Measurements from ENCODE around the gene RB1. TPM values are rescaled to one million over a fixed set of nuclear protein-coding genes. Genes with fewer than 3 reads are reported as not detected.

RB1 gene
- polyA plus RNA-seq, 3 donors: 47.7 to 51.6 (median 48.3) TPM

DNA sequence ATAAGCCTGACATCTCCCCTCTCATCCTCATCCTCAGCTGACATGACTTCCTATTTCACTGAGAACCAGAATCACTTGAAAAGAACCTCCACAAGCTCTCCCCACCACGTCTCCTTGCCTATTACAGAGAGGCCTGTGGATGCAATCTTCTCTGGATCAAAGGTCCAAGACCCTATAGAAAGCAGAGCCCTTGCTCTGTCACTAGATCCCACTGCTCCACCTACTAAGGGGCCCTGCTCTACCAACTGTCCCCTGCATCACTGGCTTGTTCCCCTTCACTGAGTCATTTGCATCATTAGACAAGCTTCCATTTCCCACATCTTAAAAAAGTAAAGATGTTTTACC, 188.5 kb downstream of the RB1 start:
- no peak for DNase-seq (ENCODE audit: low read depth in 3 of 3, low spot score in 2 of 3)

DNA sequence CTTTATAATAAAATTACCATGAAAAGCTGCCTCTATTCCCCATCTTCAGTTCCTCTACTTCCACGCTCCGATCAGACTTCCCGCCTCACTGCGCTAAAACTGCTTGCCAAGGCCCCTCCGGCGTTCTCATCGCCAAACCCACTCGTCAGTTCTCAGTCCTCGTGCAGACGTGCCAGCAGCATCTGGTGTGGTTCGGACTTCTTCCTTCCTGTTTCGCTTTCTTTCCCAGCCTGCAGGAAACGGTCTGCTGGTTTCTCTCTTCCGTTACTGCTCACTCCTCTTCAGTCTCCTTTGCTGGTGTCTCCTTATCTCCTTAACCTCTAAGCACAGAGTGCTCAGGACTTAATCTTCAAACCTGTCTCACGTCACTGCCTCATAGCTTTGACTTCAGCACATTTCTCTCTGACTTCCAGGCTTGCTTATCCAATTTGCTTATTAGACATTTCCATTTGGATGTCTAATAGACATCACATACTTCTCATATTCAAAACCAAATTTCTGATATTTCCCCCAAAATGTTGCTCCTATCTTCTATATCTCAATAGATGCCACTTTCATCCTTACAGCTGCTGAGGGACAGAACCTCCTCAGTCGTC, 189.0 kb downstream of the RB1 start:
- DNase-seq (ENCODE audit: low read depth in 3 of 3, low spot score in 2 of 3): no peak

DNA sequence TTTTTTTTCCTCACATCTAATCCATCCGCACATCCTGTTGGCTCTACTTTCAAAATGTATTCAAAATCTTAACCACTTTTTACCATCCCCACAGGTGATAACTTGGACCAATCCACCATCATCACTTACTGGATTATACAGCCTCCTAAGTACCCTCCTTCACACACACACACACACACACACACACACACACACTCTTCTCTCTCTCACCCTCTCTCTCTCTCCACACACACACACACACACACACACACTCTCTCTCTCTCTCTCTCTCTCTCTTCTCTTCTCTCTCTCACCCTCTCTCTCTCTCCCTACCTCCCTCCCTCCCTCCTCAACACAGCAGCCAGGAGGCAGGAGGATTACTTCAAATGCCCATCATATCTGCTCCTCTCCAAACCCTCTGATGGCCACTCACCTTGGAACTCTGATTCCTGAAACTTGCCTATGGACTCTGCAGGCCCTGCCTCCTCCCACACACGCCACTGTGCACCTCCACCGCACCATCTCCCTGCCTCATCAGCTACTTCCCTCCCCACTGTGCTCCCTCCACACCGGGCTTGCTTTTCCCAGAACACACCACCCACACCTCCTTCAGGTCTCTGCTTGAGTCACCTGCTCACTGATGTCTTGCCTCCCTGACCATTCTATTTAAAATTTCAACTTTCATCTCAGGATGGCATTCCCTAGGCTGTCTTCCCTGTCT, 189.7 kb downstream of the RB1 start:
- DNase-seq (ENCODE audit: low read depth in 3 of 3, low spot score in 2 of 3): no peak

DNA sequence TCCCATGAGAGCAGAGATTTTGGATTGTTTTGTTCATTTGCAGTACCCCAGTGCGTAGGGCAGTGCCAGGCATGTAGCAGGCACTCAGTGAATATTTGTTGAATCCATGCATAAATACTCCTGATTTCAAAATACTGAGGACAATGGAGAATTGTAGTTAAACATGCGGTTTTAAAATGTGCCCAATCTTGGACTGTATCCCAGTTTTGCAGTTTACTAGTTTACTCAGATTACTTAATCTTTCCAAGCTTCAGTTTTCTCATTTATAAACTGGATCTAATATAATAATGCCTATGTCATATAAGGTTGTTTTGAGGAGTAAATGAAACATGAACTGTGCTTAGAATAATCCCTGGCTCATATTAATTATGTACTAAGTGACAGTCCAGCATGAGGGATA, 190.3 kb downstream of the RB1 start:
- no peak for DNase-seq (ENCODE audit: low read depth in 3 of 3, low spot score in 2 of 3)

DNA sequence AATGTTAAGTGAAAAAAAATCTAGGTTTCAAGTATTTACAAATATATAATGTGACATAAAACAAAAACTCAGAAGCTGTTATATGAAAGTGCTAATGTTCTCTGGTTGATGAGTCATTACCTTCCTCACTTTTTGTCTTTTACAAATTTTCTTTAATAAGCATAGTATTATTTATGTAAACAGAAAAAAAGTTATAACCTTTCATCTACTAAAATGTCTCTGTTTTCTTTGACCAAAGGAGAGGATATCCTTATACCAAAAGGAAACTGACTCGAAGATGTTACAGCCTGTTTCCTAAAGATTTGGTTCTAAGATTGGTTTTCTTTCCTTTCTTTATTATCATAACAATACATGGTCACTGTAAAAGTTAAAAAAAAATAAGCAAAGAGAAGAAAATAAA, 191.3 kb downstream of the RB1 start:
- no peak for DNase-seq (ENCODE audit: low read depth in 3 of 3, low spot score in 2 of 3)

DNA sequence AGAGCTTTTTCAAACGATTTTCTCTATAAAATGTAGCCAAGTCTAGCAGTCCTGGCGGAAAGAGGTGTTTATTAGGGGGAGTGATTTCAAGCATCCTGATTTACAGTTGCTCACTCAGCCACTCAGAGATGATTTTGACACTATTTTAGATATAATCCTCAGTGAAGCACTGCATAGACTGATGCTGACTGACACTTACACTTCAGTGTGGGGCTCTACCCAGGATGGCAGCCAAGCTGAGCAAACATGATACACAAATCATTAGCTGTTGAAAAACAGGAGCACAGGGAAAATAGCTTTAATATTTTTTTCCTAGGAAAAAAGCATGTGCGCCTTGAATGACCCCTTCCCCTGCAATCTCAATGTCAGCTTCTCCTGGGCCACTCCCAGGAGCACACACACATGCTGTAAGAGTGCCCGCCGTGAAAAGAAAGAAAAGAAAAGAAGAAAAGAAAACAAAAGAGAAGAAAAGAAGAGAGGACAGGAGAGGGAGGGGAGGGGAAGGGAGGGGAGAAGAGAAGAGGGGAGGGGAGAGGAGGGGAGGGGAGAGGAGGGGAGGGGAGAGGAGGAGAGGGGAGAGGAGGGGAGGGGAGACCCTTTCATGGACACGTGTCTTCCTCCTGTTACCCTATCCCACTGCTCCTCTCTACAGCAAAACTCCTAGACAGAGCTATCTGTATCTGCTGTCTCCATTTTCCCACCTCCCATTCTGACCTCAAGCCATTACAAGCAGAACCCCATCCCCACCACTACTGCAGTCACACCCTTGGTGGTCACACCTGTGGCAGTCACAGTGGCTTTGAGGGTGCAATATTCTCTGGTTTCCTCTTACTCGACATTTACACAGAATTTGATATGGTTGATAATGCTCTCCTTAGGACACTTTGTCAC, 193.0 kb downstream of the RB1 start:
- no peak for DNase-seq (ENCODE audit: low read depth in 3 of 3, low spot score in 2 of 3)

DNA sequence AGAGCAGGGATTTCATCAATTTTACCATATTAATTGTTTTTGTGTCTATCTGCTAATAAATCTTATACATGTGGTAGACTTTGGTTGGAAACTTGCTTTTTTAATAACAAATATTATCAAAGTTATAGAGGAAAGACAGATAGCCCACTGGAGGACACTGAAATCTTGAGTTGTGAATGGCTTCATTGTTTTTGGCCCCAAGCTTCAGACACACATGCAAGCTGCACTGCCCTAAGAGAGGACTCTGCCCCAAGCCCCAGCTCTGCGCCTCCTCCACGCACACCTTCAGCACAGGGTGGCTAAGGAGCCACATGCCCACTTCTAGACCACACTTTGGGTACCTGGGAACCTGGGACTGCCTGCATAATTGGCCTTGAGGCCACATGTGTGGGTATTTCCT, 194.1 kb downstream of the RB1 start:
- no peak for DNase-seq (ENCODE audit: low read depth in 3 of 3, low spot score in 2 of 3)

DNA sequence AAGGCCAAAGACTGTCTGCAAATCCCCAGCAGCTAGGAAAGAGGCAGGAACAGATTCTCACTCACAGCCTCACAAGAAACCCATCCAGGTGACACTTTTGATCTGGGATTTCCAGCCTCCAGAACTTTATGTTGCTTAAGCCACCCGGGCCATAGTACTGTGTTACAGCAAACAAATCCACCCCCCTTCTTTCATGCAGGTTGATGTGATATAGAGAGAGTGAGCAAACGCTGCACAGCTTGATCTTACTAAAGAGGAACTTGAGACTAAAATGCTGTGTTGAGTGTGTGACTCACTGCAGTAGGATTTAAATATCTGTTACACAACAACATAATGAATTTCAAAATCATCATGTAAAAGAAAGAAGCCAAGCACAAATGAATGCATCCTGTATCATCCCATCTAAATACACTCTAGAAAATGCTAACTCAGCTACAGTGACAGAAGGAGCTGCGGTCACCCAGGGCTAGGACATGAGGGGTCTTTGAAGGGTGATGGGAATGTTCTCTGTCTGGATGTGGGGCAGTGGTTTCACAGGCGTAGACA, 197.2 kb downstream of the RB1 start:
- no peak for DNase-seq (ENCODE audit: low read depth in 3 of 3, low spot score in 2 of 3)

DNA sequence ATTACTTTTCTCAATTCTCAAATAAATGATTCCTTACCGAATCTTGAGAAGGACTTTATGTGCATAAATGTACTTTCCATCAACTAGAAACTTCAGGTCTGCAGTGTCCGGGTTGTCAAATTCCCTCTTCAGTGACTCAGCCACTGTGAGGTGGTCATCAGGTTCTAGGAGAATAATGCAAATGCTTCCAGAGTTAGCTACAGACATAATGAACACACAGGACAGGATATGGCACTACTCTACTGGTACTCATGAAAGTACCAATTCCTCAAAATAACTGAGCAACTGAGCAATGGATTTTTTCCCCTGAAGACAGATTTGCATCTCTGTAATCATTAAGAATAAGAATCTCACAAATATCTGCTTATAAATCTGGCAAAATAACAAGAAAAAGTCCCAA, 198.2 kb downstream of the RB1 start:
- DNase-seq (ENCODE audit: low read depth in 3 of 3, low spot score in 2 of 3): no peak

DNA sequence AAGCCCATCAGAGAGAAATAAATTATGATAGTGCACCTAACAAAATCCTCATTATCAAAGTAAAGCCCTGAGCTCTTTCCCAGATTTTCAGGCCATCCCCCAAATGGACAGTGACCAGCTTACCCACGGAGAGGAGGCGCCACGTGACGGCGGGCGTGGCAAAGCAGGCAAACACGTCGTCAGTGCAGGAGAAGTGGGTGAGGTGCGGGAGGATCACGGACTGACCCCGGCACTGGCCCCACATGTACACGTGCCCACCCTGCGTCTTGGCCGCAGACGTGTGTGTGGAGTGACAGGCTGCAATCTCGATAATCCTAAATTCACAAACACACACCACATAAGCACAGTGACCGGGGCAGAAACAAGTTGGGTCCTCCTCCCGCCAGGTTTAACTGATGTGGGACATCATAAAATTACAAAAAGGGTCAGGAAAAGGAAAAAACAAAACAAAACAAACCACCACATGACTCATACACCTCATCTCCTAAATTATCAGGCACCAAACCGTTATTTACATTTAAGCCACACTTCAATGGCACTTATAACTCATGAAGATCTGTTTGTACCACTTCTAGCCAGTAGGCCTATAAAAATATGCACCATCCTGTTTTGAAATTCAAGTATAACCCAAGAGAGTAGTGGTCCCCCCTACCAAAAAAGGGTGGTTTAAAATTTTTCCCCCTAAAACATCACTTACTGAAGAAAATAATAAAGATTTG, 199.2 kb downstream of the RB1 start:
- DNase-seq (ENCODE audit: low read depth in 3 of 3, low spot score in 2 of 3): no peak

DNA sequence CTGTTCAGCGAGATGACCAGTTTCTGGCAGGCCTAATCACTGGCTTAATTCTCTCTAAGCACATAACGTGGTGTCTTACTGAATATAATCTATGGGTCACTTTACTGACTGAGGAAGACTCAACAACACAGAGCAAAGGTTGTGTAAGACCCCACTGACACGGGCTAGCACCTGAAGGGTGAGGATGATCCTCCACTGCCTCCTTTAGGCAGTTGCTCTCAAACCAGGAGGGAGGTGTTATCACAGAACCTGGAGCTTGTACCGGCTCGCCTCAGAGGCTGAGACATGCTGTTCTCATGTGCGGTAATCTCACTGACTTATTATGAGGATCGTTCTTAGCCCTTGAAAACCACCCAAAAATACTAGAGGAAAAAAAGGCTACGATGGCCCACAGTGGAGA, 201.1 kb downstream of the RB1 start:
- no peak for DNase-seq (ENCODE audit: low read depth in 3 of 3, low spot score in 2 of 3)

DNA sequence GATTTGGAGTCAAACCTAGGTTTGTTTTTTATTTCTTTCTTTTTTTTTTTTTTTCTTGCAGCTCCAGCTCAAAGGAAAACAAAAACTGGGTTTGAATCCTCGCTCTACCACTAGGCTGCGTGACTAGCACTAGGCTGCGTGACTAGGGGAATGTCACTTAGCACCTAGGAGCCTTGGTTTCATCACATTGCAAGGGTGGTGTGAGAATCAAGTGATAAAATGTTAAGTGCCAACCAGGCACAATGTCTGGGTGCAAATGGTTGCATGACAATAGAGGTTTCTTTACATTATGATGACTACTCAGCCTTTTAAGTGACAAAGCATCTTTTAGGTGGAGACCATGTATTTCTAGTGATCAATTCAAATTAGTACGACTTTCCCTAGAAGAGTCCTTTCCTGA, 201.5 kb downstream of the RB1 start:
- DNase-seq (ENCODE audit: low read depth in 3 of 3, low spot score in 2 of 3): no peak

DNA sequence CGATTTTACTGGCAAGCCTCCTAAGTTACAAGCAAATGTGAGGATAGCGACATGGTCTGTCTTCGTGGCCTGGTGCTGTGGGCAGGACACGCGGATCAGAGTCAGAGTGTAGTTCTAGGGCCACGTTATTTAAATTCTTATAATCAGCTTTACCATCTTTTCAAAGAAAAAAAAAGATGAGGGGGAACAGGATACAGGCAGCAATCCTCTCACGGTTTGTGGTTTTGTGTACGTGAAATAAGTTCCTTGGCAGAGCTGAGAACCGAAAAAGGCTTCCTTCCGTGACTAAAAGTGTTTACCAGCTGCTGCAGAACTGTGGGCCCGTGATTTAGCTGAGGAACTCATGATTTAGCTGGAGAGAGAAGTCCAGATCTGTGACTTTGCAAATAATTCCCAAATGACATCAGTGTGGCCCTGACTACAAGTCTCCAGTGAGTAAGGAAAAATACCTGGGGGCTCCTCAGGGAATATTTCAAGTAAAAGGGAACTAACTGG, 202.1 kb downstream of the RB1 start:
- DNase-seq (ENCODE audit: low read depth in 3 of 3, low spot score in 2 of 3): peak in 1 of 3 donors; percentile 7

DNA sequence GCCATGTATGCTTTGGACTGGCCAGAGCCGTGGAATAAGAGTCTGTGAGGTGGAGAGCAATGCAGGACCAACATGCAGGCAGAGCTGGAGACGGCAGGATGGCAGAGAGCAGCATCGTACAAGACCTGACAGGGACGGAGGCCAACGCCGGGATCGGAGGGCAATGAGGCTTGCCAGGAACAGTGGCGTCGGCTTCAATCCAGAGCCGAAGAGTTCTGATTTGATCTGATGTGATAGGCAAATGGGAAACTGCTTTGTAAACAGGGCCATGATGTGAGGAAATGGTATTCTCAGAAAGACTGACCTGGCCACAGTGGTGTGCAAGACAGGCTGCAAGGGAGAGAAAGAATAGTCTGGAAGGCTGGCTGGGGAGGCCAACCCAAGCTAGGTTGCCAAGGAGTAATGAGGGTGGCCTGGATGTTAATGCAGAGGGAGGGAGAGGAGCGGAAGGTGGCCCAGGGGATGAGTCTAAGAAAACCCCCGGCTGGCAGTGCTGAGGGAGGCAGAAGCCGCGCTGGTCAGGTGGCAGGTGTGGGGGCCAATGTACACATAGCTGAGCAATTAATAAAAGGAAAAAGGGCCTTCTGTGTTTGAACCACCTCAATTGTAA, 202.6 kb downstream of the RB1 start:
- no peak for DNase-seq (ENCODE audit: low read depth in 3 of 3, low spot score in 2 of 3)

DNA sequence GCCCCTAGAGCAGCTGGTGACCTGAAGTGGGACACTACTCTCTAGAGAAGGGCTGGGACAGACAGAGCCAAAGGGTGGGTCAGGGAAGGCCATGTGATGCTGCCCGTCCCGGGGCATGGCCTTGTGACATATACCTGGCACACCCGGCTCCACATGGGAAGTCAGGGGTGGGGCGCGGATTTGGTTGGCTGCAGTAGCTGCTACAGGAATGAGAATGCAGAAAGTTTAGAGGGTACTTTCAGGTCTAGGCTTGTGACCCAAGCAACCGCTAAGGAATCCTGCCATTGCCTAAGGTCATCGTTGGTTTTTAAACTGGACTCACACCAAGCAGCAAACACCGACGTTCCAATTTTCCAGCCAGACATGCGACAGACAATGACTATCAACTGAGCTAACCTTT, 203.5 kb downstream of the RB1 start:
- DNase-seq (ENCODE audit: low read depth in 3 of 3, low spot score in 2 of 3): no peak

DNA sequence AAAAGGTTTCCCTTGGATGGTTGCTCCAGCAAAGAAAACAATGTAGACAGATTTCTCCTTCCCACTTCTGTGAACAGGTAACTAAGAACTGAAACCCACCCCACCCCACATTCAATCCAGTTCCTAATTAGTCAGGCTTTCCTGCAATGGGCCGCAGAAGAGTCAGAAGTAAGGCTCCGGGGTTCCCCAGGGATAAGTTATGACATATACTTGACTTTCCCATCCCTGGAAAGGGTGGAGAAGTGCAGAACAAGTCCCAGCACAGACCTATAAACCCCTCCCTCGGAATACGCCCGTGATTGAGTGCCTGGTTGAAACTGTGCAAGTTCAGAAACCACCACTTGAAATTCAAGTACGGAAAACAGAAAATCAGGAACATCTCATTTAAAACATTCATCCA, 204.5 kb downstream of the RB1 start:
- no peak for DNase-seq (ENCODE audit: low read depth in 3 of 3, low spot score in 2 of 3)

DNA sequence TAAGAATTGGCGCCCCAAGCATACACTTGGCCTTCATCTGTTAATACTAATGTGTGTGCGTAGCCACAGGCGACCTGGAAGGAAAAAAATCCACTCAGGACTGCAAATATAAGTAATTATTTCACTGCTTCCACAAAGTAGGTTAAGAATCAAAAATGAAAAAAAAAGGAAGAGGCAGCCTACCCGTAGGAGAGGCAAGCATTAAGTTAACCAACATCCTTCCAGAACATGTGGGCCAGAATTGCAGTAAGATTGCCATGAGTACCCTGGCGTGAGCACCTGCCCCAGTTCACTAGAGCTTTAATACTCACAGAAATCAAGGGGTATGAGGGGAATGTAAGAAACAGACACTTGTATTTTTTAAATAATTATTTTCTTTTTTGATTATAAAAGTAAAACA, 207.1 kb downstream of the RB1 start:
- no peak for DNase-seq (ENCODE audit: low read depth in 3 of 3, low spot score in 2 of 3)

DNA sequence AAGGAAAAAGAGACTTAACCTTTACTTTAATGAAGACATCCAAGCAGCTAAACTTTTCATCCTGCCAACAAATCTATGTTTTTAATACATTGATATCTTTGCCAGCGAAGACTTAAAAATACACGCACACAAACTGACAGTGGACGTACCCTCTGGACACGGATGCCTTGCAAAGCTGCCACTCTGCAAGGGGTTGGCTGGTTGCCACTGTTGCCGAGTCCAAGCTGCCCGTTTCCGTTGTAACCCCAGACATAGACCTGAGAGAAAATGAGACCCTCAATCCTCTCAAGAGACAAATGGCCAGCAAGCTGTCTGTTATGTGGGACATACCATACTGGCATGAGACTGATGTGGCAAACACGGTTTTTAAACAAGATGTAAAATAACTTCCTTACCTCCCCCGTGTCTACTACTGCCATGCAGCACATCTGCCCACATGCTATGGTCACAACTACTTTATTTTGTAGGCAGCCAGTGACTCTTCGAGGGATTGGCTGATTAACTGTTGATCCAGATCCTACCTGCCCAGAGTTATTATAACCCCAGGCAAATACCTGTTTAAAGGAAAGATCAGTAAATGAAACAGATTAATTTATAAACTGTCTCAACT, 208.2 kb downstream of the RB1 start:
- no peak for DNase-seq (ENCODE audit: low read depth in 3 of 3, low spot score in 2 of 3)

DNA sequence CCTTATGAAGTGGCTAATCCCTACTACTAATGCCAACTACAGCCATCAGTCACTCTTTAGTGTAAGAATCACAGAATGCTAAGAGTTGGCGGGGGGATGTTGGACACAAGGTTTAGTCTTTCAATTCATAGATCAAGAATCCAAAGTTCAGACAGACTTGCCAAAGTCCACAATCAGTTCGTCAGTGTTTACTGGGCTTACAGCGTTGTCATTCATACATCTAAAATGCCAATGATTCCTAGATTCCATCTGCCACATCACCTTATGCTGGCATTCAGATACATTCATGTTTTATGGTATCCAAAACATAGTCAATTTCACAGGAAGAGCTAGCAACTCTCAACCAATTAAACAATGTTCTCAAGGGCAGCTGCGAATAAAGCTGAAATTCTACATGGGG, 211.2 kb downstream of the RB1 start:
- DNase-seq (ENCODE audit: low read depth in 3 of 3, low spot score in 2 of 3): no peak

DNA sequence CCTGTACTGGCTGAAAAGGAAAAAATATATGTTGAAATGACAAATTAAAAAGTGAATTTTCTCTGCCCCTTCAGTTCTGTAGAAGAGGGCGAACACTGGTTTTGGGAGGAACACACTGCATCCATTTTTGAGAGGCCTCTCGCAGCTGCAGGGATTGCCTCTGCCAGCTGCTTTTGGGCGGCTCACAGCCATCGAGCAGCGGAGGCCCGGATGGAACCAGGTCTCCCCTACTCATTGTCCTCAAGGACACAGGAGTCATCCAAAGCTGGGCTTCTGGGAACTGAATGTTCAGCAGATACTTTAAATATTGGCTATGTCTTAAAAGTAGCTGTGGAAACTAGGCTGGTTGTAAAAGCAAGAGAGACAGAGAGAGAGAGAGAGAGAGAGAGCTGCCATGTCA, 212.2 kb downstream of the RB1 start:
- no peak for DNase-seq (ENCODE audit: low read depth in 3 of 3, low spot score in 2 of 3)
